ENCODE measurements around the gene NTN4.

- TF ChIP-seq POLR2A (IDR thresholded peaks at IDR 0.05; ENCODE audit: low read depth, low read length) (no peak), TAF1 (IDR thresholded peaks at IDR 0.05; ENCODE audit: borderline replicate concordance, low read depth, low read length) (no peak), POLR2AphosphoS5 (IDR thresholded peaks at IDR 0.05; ENCODE audit: low read depth, low read length) (no peak)
Measured at GRCh38 chr12:95658386-95658785, 132.2 kb downstream of the NTN4 start.

Data from GM12892 (cell line).